HAP-1 (cell line): ENCODE data around the gene MYNN.

Source experiments
- DNase-seq, 2 experiments: peaks; one replicate each; pipeline ENCODE4 v3.0.0-alpha.2; 2016 to 2020; ENCODE audit warnings: low spot score in 2 of 2
- H3K27me3 ChIP-seq: fragments of 250-450 bp; sonication (Bioruptor Pico); 2 replicates; pipeline ENCODE4 v1.5.1; 2020; ENCODE audit warnings: low read depth, mild to moderate bottlenecking, moderate library complexity
- H3K36me3 ChIP-seq: fragments of 250-450 bp; sonication (Bioruptor Pico); replicated peaks from 2 replicates; pipeline ENCODE4 v1.5.1; 2020; ENCODE audit warnings: mild to moderate bottlenecking
- H3K4me1 ChIP-seq: fragments of 250-450 bp; sonication (Bioruptor Pico); 2 replicates; pipeline ENCODE4 v1.5.1; 2020; ENCODE audit warnings: mild to moderate bottlenecking
- H3K4me3 ChIP-seq: fragments of 250-450 bp; sonication (Bioruptor Pico); 2 replicates; pipeline ENCODE4 v1.5.1; 2020; ENCODE audit warnings: mild to moderate bottlenecking, moderate library complexity
- H3K9me3 ChIP-seq: fragments of 250-450 bp; sonication (Bioruptor Pico); 2 replicates; pipeline ENCODE4 v1.5.1; 2020; ENCODE audit warnings: mild to moderate bottlenecking, moderate library complexity
- in situ Hi-C: fragments of 300-500 bp; cut with MboI; formaldehyde crosslinking; loops from 3 replicates; pipeline ENCODE4 v1.14.3; 2020; ENCODE audit warnings: low sequenced_read_pairs, inconsistent platforms, mixed read lengths

The MYNN gene

GRCh38 chr3:169764312-169764881, 8.8 kb upstream of the MYNN start:
- Histone ChIP-seq H3K4me1 (no peaks in the 10 kb centered on the region; the same call in none of the 2 replicates), H3K27me3 (no peaks in the 10 kb centered on the region), H3K36me3 (no peaks in the 10 kb centered on the region), H3K4me3 (peak overlapping the region; percentile 51), H3K9me3 (peaks cover 12% of the 10 kb centered on the region; the same call in 1 of the 2 replicates)
- DNase-seq: peak in 1 of 2 experiments; percentile 45
- in situ Hi-C loops: no loop called here

GRCh38 chr3:169764882-169765612, 8.1 kb upstream of the MYNN start, which contains the start of gene TERC:
TERC (minus strand) TSS chr3:169765060.
- peak within 1 kb of the TSS; percentile 51 for H3K4me3 ChIP-seq
- H3K9me3 ChIP-seq: peaks cover 12% of the 10 kb centered on the region; the same call in 1 of the 2 replicates
- DNase-seq: peak; percentile 79 to 92
- H3K4me1 ChIP-seq: no peaks in the 10 kb centered on the region; the same call in none of the 2 replicates
- H3K27me3 ChIP-seq: no peaks in the 10 kb centered on the region
- H3K36me3 ChIP-seq: no peaks in the 10 kb centered on the region
- in situ Hi-C loops: no loop called here

GRCh38 chr3:169769287-169770181, 3.7 kb upstream of the MYNN start, which contains the start of gene ACTRT3:
ACTRT3 (minus strand) TSS chr3:169769561; CDS start chr3:169769520, 41 bp downstream.
- Histone ChIP-seq H3K36me3 (peaks cover 2% of the 10 kb centered on the region; the same call in 1 of the 2 replicates), H3K4me3 (peak within 1 kb of the TSS; percentile 36), H3K9me3 (peaks cover 5% of the 10 kb centered on the region; the same call in 1 of the 2 replicates), H3K4me1 (peaks cover 3% of the 10 kb centered on the region), H3K27me3 (no peaks in the 10 kb centered on the region)
- in situ Hi-C loops: no loop called here
- peak; percentile 63 to 80 for DNase-seq

GRCh38 chr3:169771497-169772304, 1.5 kb upstream of the MYNN start:
- H3K4me3 ChIP-seq: peak overlapping the region; percentile 93
- H3K27me3 ChIP-seq: no peaks in the 10 kb centered on the region
- no peaks in the 10 kb centered on the region for H3K9me3 ChIP-seq
- in situ Hi-C loops: no loop called here
- peak; percentile 81 to 89 for DNase-seq
- H3K36me3 ChIP-seq: peaks cover 20% of the 10 kb centered on the region
- H3K4me1 ChIP-seq: peaks cover 21% of the 10 kb centered on the region

GRCh38 chr3:169772305-169772896, 795 bp upstream of the MYNN start:
- DNase-seq: peak; percentile 75 to 79
- H3K9me3 ChIP-seq: no peaks in the 10 kb centered on the region
- in situ Hi-C loops: no loop called here
- H3K27me3 ChIP-seq: no peaks in the 10 kb centered on the region
- H3K36me3 ChIP-seq: peaks cover 27% of the 10 kb centered on the region
- H3K4me1 ChIP-seq: peaks cover 21% of the 10 kb centered on the region
- H3K4me3 ChIP-seq: peak overlapping the region; percentile 93

GRCh38 chr3:169774186-169774585, 990 bp downstream of the MYNN start:
- in situ Hi-C loops: no loop called here
- peak in 1 of 2 experiments; percentile 14 for DNase-seq
- Histone ChIP-seq H3K27me3 (no peaks in the 10 kb centered on the region), H3K4me1 (peaks cover 21% of the 10 kb centered on the region), H3K36me3 (peaks cover 43% of the 10 kb centered on the region), H3K4me3 (peak overlapping the region; percentile 93), H3K9me3 (no peaks in the 10 kb centered on the region)

GRCh38 chr3:169777822-169778221, 4.6 kb downstream of the MYNN start:
- H3K27me3 ChIP-seq: no peaks in the 10 kb centered on the region
- H3K9me3 ChIP-seq: no peaks in the 10 kb centered on the region
- in situ Hi-C loops: no loop called here
- no peak for DNase-seq
- H3K4me1 ChIP-seq: peaks cover 21% of the 10 kb centered on the region
- H3K4me3 ChIP-seq: no peak overlapping the region
- peaks cover 73% of the 10 kb centered on the region for H3K36me3 ChIP-seq

GRCh38 chr3:169780742-169781141, 7.5 kb downstream of the MYNN start:
- DNase-seq: no peak
- Histone ChIP-seq H3K27me3 (no peaks in the 10 kb centered on the region), H3K36me3 (peaks cover 78% of the 10 kb centered on the region), H3K4me3 (no peak overlapping the region), H3K9me3 (no peaks in the 10 kb centered on the region), H3K4me1 (peaks cover 7% of the 10 kb centered on the region; the same call in 1 of the 2 replicates)
- in situ Hi-C loops: no loop called here

- H3K36me3 ChIP-seq: peaks cover 78% of the 10 kb centered on the region
- in situ Hi-C loops: no loop called here
- no peaks in the 10 kb centered on the region for H3K27me3 ChIP-seq
- no peak for DNase-seq
- H3K9me3 ChIP-seq: no peaks in the 10 kb centered on the region
- H3K4me3 ChIP-seq: no peak overlapping the region
- peaks cover under 1% of the 10 kb centered on the region; the same call in 1 of the 2 replicates for H3K4me1 ChIP-seq
These were observed 8.1 kb downstream of the MYNN start for GRCh38 chr3:169781209-169781855.

GRCh38 chr3:169787120-169787519, 13.9 kb downstream of the MYNN start:
- in situ Hi-C loops: no loop called here
- DNase-seq: no peak
- H3K9me3 ChIP-seq: no peaks in the 10 kb centered on the region
- no peaks in the 10 kb centered on the region for H3K4me1 ChIP-seq
- H3K27me3 ChIP-seq: no peaks in the 10 kb centered on the region
- peaks cover 63% of the 10 kb centered on the region for H3K36me3 ChIP-seq
- H3K4me3 ChIP-seq: no peak overlapping the region

- H3K36me3 ChIP-seq: peaks cover 57% of the 10 kb centered on the region
- in situ Hi-C loops: no loop called here
These were observed 14.6 kb downstream of the MYNN start for GRCh38 chr3:169787791-169788190.

GRCh38 chr3:169790219-169790618, 17.0 kb downstream of the MYNN start:
- no peak overlapping the region for H3K4me3 ChIP-seq
- DNase-seq: no peak
- H3K4me1 ChIP-seq: no peaks in the 10 kb centered on the region
- in situ Hi-C loops: no loop called here
- H3K9me3 ChIP-seq: no peaks in the 10 kb centered on the region
- H3K27me3 ChIP-seq: no peaks in the 10 kb centered on the region
- peaks cover 43% of the 10 kb centered on the region for H3K36me3 ChIP-seq

More at GRCh38 chr3:169787791-169788190, 14.6 kb downstream of the MYNN start:
- no peak overlapping the region for H3K4me3 ChIP-seq
- no peaks in the 10 kb centered on the region for H3K27me3 ChIP-seq
- H3K9me3 ChIP-seq: no peaks in the 10 kb centered on the region
- no peak for DNase-seq
- no peaks in the 10 kb centered on the region for H3K4me1 ChIP-seq
